Endothelial cell of hepatic sinusoid (primary cell): ENCODE data around the gene DUSP15.
"Not testable (repeated sequence)": the region's sequence is repeated elsewhere in the genome, so short reads cannot be mapped to it uniquely, and the experiment has no call there.

ENCODE experiments used
- in situ Hi-C: cut with HindIII; loops from 2 replicates; pipeline ENCODE4 v1.10.0; 2017; ENCODE audit warnings: low sequenced_read_pairs

Gene DUSP15

GRCh38 chr20:31842471-31843157 lies 27.7 kb downstream of the DUSP15 start:
- in situ Hi-C loops = loop anchor here (10.0 kb wide), 1 partner anchor 202 kb away; no protein-coding TSS in a partner anchor

- in situ Hi-C loops = loop anchor here (10.0 kb wide), 1 partner anchor 203 kb away; no protein-coding TSS in a partner anchor
Observed at GRCh38 chr20:31841928-31842327, 28.4 kb downstream of the DUSP15 start.

GRCh38 chr20:31840906-31841816 lies 29.2 kb downstream of the DUSP15 start:
- in situ Hi-C loops = loop anchor here (10.0 kb wide), 1 partner anchor 204 kb away; no protein-coding TSS in a partner anchor

GRCh38 chr20:31839782-31840487 lies 30.4 kb downstream of the DUSP15 start:
- in situ Hi-C loops = loop anchor here (10.0 kb wide), 1 partner anchor 205 kb away; no protein-coding TSS in a partner anchor

GRCh38 chr20:31838646-31839292 lies 31.6 kb downstream of the DUSP15 start:
- in situ Hi-C loops = no loop called here

GRCh38 chr20:31837896-31838397 lies 32.4 kb downstream of the DUSP15 start:
- in situ Hi-C loops = no loop called here

GRCh38 chr20:31836853-31837608 lies 33.3 kb downstream of the DUSP15 start:
- in situ Hi-C loops = no loop called here

GRCh38 chr20:31835977-31836852 lies 34.1 kb downstream of the DUSP15 start:
- in situ Hi-C loops = no loop called here

GRCh38 chr20:31835554-31835953 lies 34.8 kb downstream of the DUSP15 start:
- in situ Hi-C loops = no loop called here

GRCh38 chr20:31833931-31834521 lies 36.3 kb downstream of the DUSP15 start:
- in situ Hi-C loops = no loop called here

- in situ Hi-C loops = no loop called here
Observed at GRCh38 chr20:31833130-31833930, 37.0 kb downstream of the DUSP15 start.

- in situ Hi-C loops = no loop called here
Observed at GRCh38 chr20:31831771-31832306, 38.5 kb downstream of the DUSP15 start.

GRCh38 chr20:31831211-31831610 lies 39.1 kb downstream of the DUSP15 start:
- in situ Hi-C loops = no loop called here

- in situ Hi-C loops = no loop called here
Observed at GRCh38 chr20:31830406-31830981, 39.8 kb downstream of the DUSP15 start.

- in situ Hi-C loops = no loop called here
Observed at GRCh38 chr20:31829731-31830130, 40.6 kb downstream of the DUSP15 start.

GRCh38 chr20:31828016-31828415 lies 42.3 kb downstream of the DUSP15 start:
- in situ Hi-C loops = not testable (repeated sequence)

GRCh38 chr20:31827059-31827458 lies 43.3 kb downstream of the DUSP15 start:
- in situ Hi-C loops = no loop called here
